BLaER1 treated with 17β-estradiol and CSF1 and Interleukin-3, amounts not matched to agents 10 nM and 100 nM (cell line): ENCODE results near the gene EYA4.

Experiments
- H3K27ac ChIP-seq, 11 experiments: shearing (Covaris generic); formaldehyde crosslinking; 2 replicates each; pipeline ENCODE4 v1.8.1; 2022
- H3K27me3 ChIP-seq, 11 experiments: shearing (Covaris generic); formaldehyde crosslinking; 2 replicates each; pipeline ENCODE4 v1.8.1; 2022
- H3K36me3 ChIP-seq, 11 experiments: shearing (Covaris generic); formaldehyde crosslinking; 2 replicates each; pipeline ENCODE4 v1.8.1; 2022
- H3K4me1 ChIP-seq, 10 experiments: shearing (Covaris generic); formaldehyde crosslinking; 2 replicates each; pipeline ENCODE4 v1.8.1; 2022
- H3K4me2 ChIP-seq, 11 experiments: shearing (Covaris generic); formaldehyde crosslinking; 2 replicates each; pipeline ENCODE4 v1.8.1; 2022
- H3K4me3 ChIP-seq, 10 experiments: shearing (Covaris generic); formaldehyde crosslinking; 2 replicates each; pipeline ENCODE4 v1.8.1; 2022
- H3K9ac ChIP-seq, 11 experiments: shearing (Covaris generic); formaldehyde crosslinking; 2 replicates each; pipeline ENCODE4 v1.8.1; 2022
- H3K9me3 ChIP-seq, 11 experiments: shearing (Covaris generic); formaldehyde crosslinking; replicated peaks in 1 of 11; 2 replicates each; pipeline ENCODE4 v1.8.1; 2022
- H4K20me1 ChIP-seq, 11 experiments: shearing (Covaris generic); formaldehyde crosslinking; 2 replicates each; pipeline ENCODE4 v1.8.1; 2022
- Cebpa-rat ChIP-seq, 11 experiments: shearing (Covaris generic); IDR thresholded peaks; 2 replicates each; pipeline ENCODE4 v1.8.1; 2022

The EYA4 gene

DNA sequence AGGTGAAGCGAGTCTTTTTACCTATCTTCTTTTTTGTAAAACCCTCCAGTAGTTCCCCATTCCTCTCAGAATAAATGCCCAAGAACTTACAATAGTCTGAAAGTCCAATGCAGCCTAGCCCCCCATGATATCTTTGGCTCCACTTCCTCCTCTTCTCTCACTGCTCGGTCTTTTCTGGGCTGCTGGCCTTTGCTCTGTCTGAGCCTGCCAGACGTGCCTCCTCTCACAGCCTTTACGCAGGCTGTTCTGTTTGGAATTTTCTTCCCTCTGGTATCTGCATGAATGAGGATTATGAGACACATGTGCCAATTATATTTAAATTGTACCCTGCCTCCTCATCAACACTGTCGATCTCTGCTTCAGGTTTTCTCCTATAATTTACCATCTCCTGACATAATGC lies 174.1 kb downstream of the EYA4 start:
- peaks cover 0 to 20% (median 0%) of the 10 kb centered on the region in 11 experiments; a peak in 6 of 22 replicates for H3K36me3 ChIP-seq
- no peak overlapping the region for H3K27ac ChIP-seq

DNA sequence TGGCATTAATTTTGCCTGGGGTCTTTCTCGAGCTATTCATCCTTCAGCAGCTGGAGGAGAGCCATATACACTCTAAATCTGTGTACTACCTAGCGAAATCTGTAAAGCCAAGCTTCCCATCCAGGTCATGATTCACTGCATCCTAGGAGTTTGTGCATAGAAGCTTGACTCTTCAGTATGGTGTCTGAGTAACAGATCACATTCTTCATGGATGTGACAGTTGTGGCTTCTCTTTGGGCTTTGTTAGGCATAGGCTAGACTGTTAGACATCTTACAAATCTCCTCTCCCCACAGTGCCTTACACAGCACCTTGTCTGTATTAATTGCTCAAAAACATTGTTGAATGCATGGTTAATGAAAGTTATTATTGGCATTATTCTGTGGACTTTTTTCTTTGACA lies 177.0 kb downstream of the EYA4 start:
- H3K4me3 ChIP-seq: no peak overlapping the region
- TF ChIP-seq Cebpa-rat (IDR thresholded peaks at IDR 0.05): no peak
- peaks cover 0 to 6% (median 0%) of the 10 kb centered on the region in 11 experiments; a peak in 1 of 22 replicates for H3K9me3 ChIP-seq
- no peak overlapping the region for H3K4me2 ChIP-seq
- no peak overlapping the region for H3K27ac ChIP-seq
- H3K27me3 ChIP-seq: no peaks in the 10 kb centered on the region
- H4K20me1 ChIP-seq: no peaks in the 10 kb centered on the region
- H3K9ac ChIP-seq: no peak overlapping the region
- H3K4me1 ChIP-seq: peaks cover 0 to 5% (median under 1%) of the 10 kb centered on the region in 10 experiments; a peak in 5 of 20 replicates
- peaks cover 0 to 20% (median 0%) of the 10 kb centered on the region in 11 experiments; a peak in 6 of 22 replicates for H3K36me3 ChIP-seq

More for the DNA sequence above, 174.1 kb downstream of the EYA4 start:
- Histone ChIP-seq H3K4me1 (peaks cover 0 to 21% (median 10%) of the 10 kb centered on the region in 10 experiments; a peak in 14 of 20 replicates), H3K4me2 (no peak overlapping the region), H3K9me3 (peaks cover 0 to 6% (median 0%) of the 10 kb centered on the region in 11 experiments; a peak in 1 of 22 replicates), H3K4me3 (no peak overlapping the region), H3K9ac (no peak overlapping the region), H4K20me1 (no peaks in the 10 kb centered on the region), H3K27me3 (no peaks in the 10 kb centered on the region)
- no peak for TF ChIP-seq Cebpa-rat (IDR thresholded peaks at IDR 0.05)

DNA sequence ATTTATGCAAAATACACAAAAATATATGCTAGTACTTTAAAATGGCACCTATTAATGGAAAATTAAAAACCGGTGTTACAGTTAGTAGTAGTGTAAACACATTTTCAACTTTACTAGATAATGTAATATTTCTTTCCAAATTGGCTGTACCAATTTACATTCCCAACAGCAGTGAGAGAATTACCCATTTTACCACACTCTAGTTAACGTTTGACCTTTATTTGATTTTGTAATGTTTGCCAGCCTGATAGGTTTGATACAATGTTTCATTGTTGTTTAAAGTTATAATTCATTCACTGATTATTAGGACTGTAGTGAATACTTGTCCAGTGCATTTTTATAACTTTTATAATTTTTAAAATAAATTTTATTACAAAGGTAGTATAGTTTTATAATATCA lies 182.1 kb downstream of the EYA4 start:
- Histone ChIP-seq H3K4me1 (peaks cover 0 to 3% (median 0%) of the 10 kb centered on the region in 10 experiments; a peak in 1 of 20 replicates), H3K4me2 (no peak overlapping the region), H3K27me3 (no peaks in the 10 kb centered on the region), H4K20me1 (no peaks in the 10 kb centered on the region), H3K27ac (no peak overlapping the region), H3K36me3 (peaks cover 0 to 24% (median 0%) of the 10 kb centered on the region in 11 experiments; a peak in 9 of 22 replicates), H3K9me3 (peaks cover 0 to 20% (median 8%) of the 10 kb centered on the region in 11 experiments; a peak in 9 of 22 replicates), H3K4me3 (no peak overlapping the region), H3K9ac (no peak overlapping the region)
- TF ChIP-seq Cebpa-rat (IDR thresholded peaks at IDR 0.05): no peak

- TF ChIP-seq Cebpa-rat (IDR thresholded peaks at IDR 0.05): no peak
- no peak overlapping the region for H3K9ac ChIP-seq
- H3K27me3 ChIP-seq: no peaks in the 10 kb centered on the region
- peaks cover 0 to 34% (median 0%) of the 10 kb centered on the region in 11 experiments; a peak in 9 of 22 replicates for H3K36me3 ChIP-seq
- H3K27ac ChIP-seq: no peak overlapping the region
- no peak overlapping the region for H3K4me2 ChIP-seq
- H4K20me1 ChIP-seq: no peaks in the 10 kb centered on the region
- H3K4me1 ChIP-seq: peaks cover 0 to 3% (median 0%) of the 10 kb centered on the region in 10 experiments; a peak in 1 of 20 replicates
- H3K9me3 ChIP-seq: peaks cover 0 to 32% (median 17%) of the 10 kb centered on the region in 11 experiments; a peak in 10 of 22 replicates
- H3K4me3 ChIP-seq: no peak overlapping the region
Observed at GRCh38 chr6:133424359-133424758, 183.2 kb downstream of the EYA4 start.

DNA sequence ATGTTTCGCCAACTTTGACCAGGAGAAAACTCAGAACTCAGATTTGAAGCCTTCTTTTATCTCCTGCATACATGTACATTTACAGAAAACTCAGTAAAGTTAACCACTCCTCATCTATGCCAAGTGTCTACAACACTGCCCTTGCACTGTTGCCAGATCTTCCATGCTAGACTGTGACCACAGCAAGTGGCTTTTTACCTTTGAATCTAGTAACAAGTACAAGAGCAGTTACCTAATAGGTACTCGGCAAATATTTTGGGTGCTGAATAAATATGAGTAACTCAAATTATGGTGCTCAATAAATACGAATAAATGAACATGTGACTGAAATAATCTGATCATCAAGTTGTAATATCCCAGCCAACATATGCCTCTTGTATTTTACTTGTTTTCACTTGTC lies 184.9 kb downstream of the EYA4 start:
- Histone ChIP-seq H3K9ac (no peak overlapping the region), H4K20me1 (no peaks in the 10 kb centered on the region), H3K9me3 (peaks cover 0 to 40% (median 21%) of the 10 kb centered on the region in 11 experiments; a peak in 11 of 22 replicates), H3K4me2 (no peak overlapping the region), H3K27ac (no peak overlapping the region), H3K36me3 (peaks cover 0 to 28% (median 0%) of the 10 kb centered on the region in 11 experiments; a peak in 9 of 22 replicates), H3K27me3 (no peaks in the 10 kb centered on the region), H3K4me3 (no peak overlapping the region), H3K4me1 (peaks cover 0 to 6% (median 0%) of the 10 kb centered on the region in 10 experiments; a peak in 8 of 20 replicates)
- TF ChIP-seq Cebpa-rat (IDR thresholded peaks at IDR 0.05): no peak

DNA sequence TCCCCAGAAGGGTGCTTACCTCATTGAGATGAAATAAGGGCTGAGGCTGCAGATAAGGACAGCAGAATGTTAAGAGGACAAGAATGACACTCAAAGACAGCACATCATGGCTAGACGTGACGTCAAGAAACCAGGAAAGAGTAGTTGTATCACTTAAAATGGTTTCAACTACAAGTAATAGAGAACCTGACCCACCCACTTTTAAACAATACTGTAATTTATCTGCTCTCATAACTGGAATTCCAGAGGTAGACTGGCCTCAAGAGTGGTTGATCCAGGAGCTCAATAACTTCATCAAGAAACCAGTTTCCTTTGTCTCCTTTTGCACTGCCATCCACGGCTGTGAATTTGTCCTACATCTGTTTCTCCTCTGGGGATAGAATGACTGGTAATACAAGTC lies 187.1 kb downstream of the EYA4 start:
- H3K4me3 ChIP-seq: no peak overlapping the region
- peaks cover 0 to 40% (median 21%) of the 10 kb centered on the region in 11 experiments; a peak in 11 of 22 replicates for H3K9me3 ChIP-seq
- H3K27ac ChIP-seq: no peak overlapping the region
- H4K20me1 ChIP-seq: no peaks in the 10 kb centered on the region
- H3K4me1 ChIP-seq: peaks cover 5 to 26% (median 15%) of the 10 kb centered on the region in 10 experiments; a peak in 17 of 20 replicates
- no peaks in the 10 kb centered on the region for H3K27me3 ChIP-seq
- peaks cover 0 to 23% (median 0%) of the 10 kb centered on the region in 11 experiments; a peak in 8 of 22 replicates for H3K36me3 ChIP-seq
- no peak for TF ChIP-seq Cebpa-rat (IDR thresholded peaks at IDR 0.05)
- no peak overlapping the region for H3K9ac ChIP-seq
- no peak overlapping the region for H3K4me2 ChIP-seq

- H4K20me1 ChIP-seq: no peaks in the 10 kb centered on the region
- H3K36me3 ChIP-seq: peaks cover 0 to 12% (median 0%) of the 10 kb centered on the region in 11 experiments; a peak in 1 of 22 replicates
- no peak for TF ChIP-seq Cebpa-rat (IDR thresholded peaks at IDR 0.05)
- no peak overlapping the region for H3K27ac ChIP-seq
- H3K9me3 ChIP-seq: peaks cover 0 to 27% (median 16%) of the 10 kb centered on the region in 11 experiments; a peak in 8 of 22 replicates
- no peak overlapping the region for H3K4me2 ChIP-seq
- no peak overlapping the region for H3K4me3 ChIP-seq
- no peak overlapping the region for H3K9ac ChIP-seq
- H3K27me3 ChIP-seq: no peaks in the 10 kb centered on the region
- peaks cover 5 to 43% (median 23%) of the 10 kb centered on the region in 10 experiments; a peak in 17 of 20 replicates for H3K4me1 ChIP-seq
Observed at GRCh38 chr6:133430530-133430929, 189.4 kb downstream of the EYA4 start.

DNA sequence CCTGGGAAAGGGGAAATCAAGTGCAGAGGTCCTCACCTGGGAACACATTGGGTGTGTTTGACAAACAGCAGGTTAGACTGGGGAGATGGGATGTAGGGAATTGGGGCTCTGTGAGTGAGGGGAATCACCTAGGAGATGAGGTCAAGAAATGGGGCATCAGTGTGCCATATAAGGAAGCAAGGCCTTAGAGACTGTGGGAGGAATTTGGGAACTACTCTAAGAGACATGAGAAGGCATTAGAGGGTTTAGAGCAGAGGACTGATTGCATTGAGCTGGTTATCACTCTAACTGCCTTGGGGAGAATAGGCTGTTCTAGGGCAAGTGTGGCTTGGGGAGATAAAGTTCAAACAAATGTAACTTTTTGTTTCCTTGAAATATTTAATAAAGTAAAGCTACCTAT lies 189.9 kb downstream of the EYA4 start:
- peaks cover 0 to 27% (median 16%) of the 10 kb centered on the region in 11 experiments; a peak in 9 of 22 replicates for H3K9me3 ChIP-seq
- peaks cover 0 to 12% (median 0%) of the 10 kb centered on the region in 11 experiments; a peak in 1 of 22 replicates for H3K36me3 ChIP-seq
- H3K27ac ChIP-seq: no peak overlapping the region
- H3K4me2 ChIP-seq: peak overlapping the region in 4 of 11 experiments; percentile 19 to 76 (median 44); a peak in 7 of 22 replicates
- no peak for TF ChIP-seq Cebpa-rat (IDR thresholded peaks at IDR 0.05)
- peaks cover 5 to 48% (median 27%) of the 10 kb centered on the region in 10 experiments; a peak in 17 of 20 replicates for H3K4me1 ChIP-seq
- no peak overlapping the region for H3K4me3 ChIP-seq
- H3K9ac ChIP-seq: no peak overlapping the region
- H3K27me3 ChIP-seq: no peaks in the 10 kb centered on the region
- H4K20me1 ChIP-seq: no peaks in the 10 kb centered on the region
